HG02798 (cell line): ENCODE results near the gene KRTAP3-3.
"Not testable (repeated sequence)": the region's sequence is repeated elsewhere in the genome, so short reads cannot be mapped to it uniquely, and the experiment has no call there.

Experiments
- ATAC-seq: cut with Tn5 transposase; IDR thresholded peaks from one replicate; pipeline ENCODE4 v1.9.1; 2021; ENCODE audit warnings: mild to moderate bottlenecking; ENCODE audit not compliant: unreplicated experiment, poor library complexity

Gene KRTAP3-3

GRCh38 chr17:40993839-40994238, at the start of gene KRTAP3-3:
Gene KRTAP3-3 (minus strand): TSS chr17:40994164. CDS start chr17:40994097, 67 bp downstream.
- ATAC-seq = no peak

GRCh38 chr17:41042953-41043352, 49.0 kb upstream of the KRTAP3-3 start:
- ATAC-seq = no peak

- ATAC-seq = not testable (repeated sequence)
Observed at GRCh38 chr17:41040783-41041571, 47.0 kb upstream of the KRTAP3-3 start, which contains the start of gene KRTAP1-1. Gene KRTAP1-1 (minus strand): TSS chr17:41041450. CDS start chr17:41041397, 53 bp downstream.

GRCh38 chr17:41037853-41038350, 43.9 kb upstream of the KRTAP3-3 start:
- no peak for ATAC-seq

- ATAC-seq = not testable (repeated sequence)
Observed at GRCh38 chr17:41034346-41034935, 40.5 kb upstream of the KRTAP3-3 start, which contains the start of gene KRTAP1-3. Gene KRTAP1-3 (minus strand): TSS chr17:41034874. CDS start chr17:41034821, 53 bp downstream.

- no peak for ATAC-seq
Observed at GRCh38 chr17:41029633-41030245, 35.8 kb upstream of the KRTAP3-3 start, which contains the start of gene KRTAP1-4. Gene KRTAP1-4 (minus strand): TSS chr17:41030195. CDS start chr17:41030078, 117 bp downstream.

- ATAC-seq = no peak
Observed at GRCh38 chr17:41026715-41027471, 32.9 kb upstream of the KRTAP3-3 start, which contains the start of gene KRTAP1-5. Gene KRTAP1-5 (minus strand): TSS chr17:41027208. CDS start chr17:41027155, 53 bp downstream.

- ATAC-seq = no peak
Observed at GRCh38 chr17:41024697-41025096, 30.7 kb upstream of the KRTAP3-3 start.

- no peak for ATAC-seq
Observed at GRCh38 chr17:41020336-41020735, 26.4 kb upstream of the KRTAP3-3 start.

- no peak for ATAC-seq
Observed at GRCh38 chr17:41019415-41019814, 25.5 kb upstream of the KRTAP3-3 start.

GRCh38 chr17:41018541-41018940, 24.6 kb upstream of the KRTAP3-3 start:
- ATAC-seq = no peak

GRCh38 chr17:41016578-41017215, 22.7 kb upstream of the KRTAP3-3 start:
- no peak for ATAC-seq

GRCh38 chr17:41015454-41015853, 21.5 kb upstream of the KRTAP3-3 start:
- no peak for ATAC-seq

- no peak for ATAC-seq
Observed at GRCh38 chr17:41013606-41014005, 19.6 kb upstream of the KRTAP3-3 start.

GRCh38 chr17:41013181-41013580, 19.2 kb upstream of the KRTAP3-3 start:
- no peak for ATAC-seq

- ATAC-seq = no peak
Observed at GRCh38 chr17:41012326-41013120, 18.6 kb upstream of the KRTAP3-3 start.

GRCh38 chr17:41010441-41010840, 16.5 kb upstream of the KRTAP3-3 start:
- ATAC-seq = no peak

- no peak for ATAC-seq
Observed at GRCh38 chr17:41009936-41010335, 16.0 kb upstream of the KRTAP3-3 start.

GRCh38 chr17:41009301-41009760, 15.4 kb upstream of the KRTAP3-3 start:
- ATAC-seq = no peak
